Trophoblast cell (in vitro differentiated cells and primary cell): Measurements from ENCODE around the gene KCNQ1.

Experiments
- DNase-seq, 2 donors: peaks; one replicate each; pipeline ENCODE4 v3.0.0-alpha.2; 2016
- H2AFZ ChIP-seq: 2 replicates; pipeline ENCODE4 v1.6.1; 2013; ENCODE audit warnings: low read length, moderate library complexity, mild to moderate bottlenecking; ENCODE audit not compliant: insufficient read depth, poor library complexity
- H2AK5ac ChIP-seq: 2 replicates; pipeline ENCODE4 v1.6.1; 2013; ENCODE audit warnings: mild to moderate bottlenecking, low read length
- H2BK120ac ChIP-seq: 2 replicates; pipeline ENCODE4 v1.6.1; 2013; ENCODE audit warnings: low read length, mild to moderate bottlenecking, moderate library complexity; ENCODE audit not compliant: insufficient read depth, poor library complexity
- H2BK12ac ChIP-seq: 2 replicates; pipeline ENCODE4 v1.6.1; 2013; ENCODE audit warnings: mild to moderate bottlenecking, low read length, moderate library complexity
- H2BK5ac ChIP-seq: 2 replicates; pipeline ENCODE4 v1.6.1; 2013; ENCODE audit warnings: low read length, low read depth, moderate library complexity, mild to moderate bottlenecking; ENCODE audit not compliant: poor library complexity
- H3K14ac ChIP-seq: 2 replicates; pipeline ENCODE4 v1.6.1; 2013; ENCODE audit warnings: mild to moderate bottlenecking, low read length
- H3K18ac ChIP-seq: 2 replicates; pipeline ENCODE4 v1.6.1; 2013; ENCODE audit warnings: mild to moderate bottlenecking, low read length
- H3K23ac ChIP-seq: 2 replicates; pipeline ENCODE4 v1.6.1; 2013; ENCODE audit warnings: low read length
- H3K27ac ChIP-seq: 2 replicates; pipeline ENCODE4 v1.5.1; 2013; ENCODE audit warnings: low read depth, mild to moderate bottlenecking, inconsistent platforms, low read length, moderate library complexity
- H3K27me3 ChIP-seq: 2 replicates; pipeline ENCODE4 v1.6.1; 2013; ENCODE audit warnings: inconsistent platforms, mild to moderate bottlenecking, low read length, moderate library complexity; ENCODE audit not compliant: insufficient read depth
- H3K36me3 ChIP-seq, 2 experiments: 1 replicate in 1 of 2; 2 replicates in 1 of 2; pipeline ENCODE4 v1.6.1; 2013; ENCODE audit warnings: low read length in 2 of 2, mild to moderate bottlenecking in 2 of 2, moderate library complexity in 1 of 2; ENCODE audit not compliant: insufficient read depth in 2 of 2, control insufficient read depth in 1 of 2
- H3K4ac ChIP-seq: 2 replicates; pipeline ENCODE4 v1.6.1; 2013; ENCODE audit warnings: low read depth, mild to moderate bottlenecking, low read length, moderate library complexity
- H3K4me1 ChIP-seq, 2 experiments: 1 replicate in 1 of 2; 2 replicates in 1 of 2; pipeline ENCODE4 v1.6.1; 2013; ENCODE audit warnings: low read length in 2 of 2, mild to moderate bottlenecking in 2 of 2, moderate library complexity in 1 of 2; ENCODE audit not compliant: insufficient read depth in 2 of 2, control insufficient read depth in 1 of 2
- H3K4me2 ChIP-seq: 2 replicates; pipeline ENCODE4 v1.6.1; 2013; ENCODE audit warnings: inconsistent platforms, mild to moderate bottlenecking, low read length, moderate library complexity
- H3K4me3 ChIP-seq: 2 replicates; pipeline ENCODE4 v1.5.1; 2013; ENCODE audit warnings: mild to moderate bottlenecking, low read depth, low read length, inconsistent platforms
- H3K79me1 ChIP-seq: one replicate; pipeline ENCODE4 v1.6.1; 2013; ENCODE audit warnings: low read length
- H3K79me2 ChIP-seq: 2 replicates; pipeline ENCODE4 v1.6.1; 2013; ENCODE audit warnings: low read length, mild to moderate bottlenecking; ENCODE audit not compliant: control insufficient read depth, insufficient read depth, poor library complexity
- H3K9ac ChIP-seq: 2 replicates; pipeline ENCODE4 v1.6.1; 2013; ENCODE audit warnings: mild to moderate bottlenecking, low read length
- H3K9me3 ChIP-seq: 2 replicates; pipeline ENCODE4 v1.6.1; 2013; ENCODE audit warnings: low read depth, mild to moderate bottlenecking, control low read depth, inconsistent platforms, low read length; ENCODE audit not compliant: insufficient read depth
- H4K12ac ChIP-seq: 2 replicates; pipeline ENCODE4 v1.6.1; 2013; ENCODE audit warnings: low read depth, mild to moderate bottlenecking, low read length, moderate library complexity
- H4K8ac ChIP-seq: 2 replicates; pipeline ENCODE4 v1.6.1; 2013; ENCODE audit warnings: low read depth, mild to moderate bottlenecking, low read length, moderate library complexity
- H4K91ac ChIP-seq: one replicate; pipeline ENCODE4 v1.6.1; 2013; ENCODE audit warnings: low read depth, mild to moderate bottlenecking, low read length, moderate library complexity
- WGBS: extraction: QIAGEN DNeasy Blood & Tissue Kit; methylation state at CpG from one replicate; pipeline ENCODE4 v1.1.7; 2013; ENCODE audit warnings: missing lambda C conversion rate; ENCODE audit not compliant: insufficient read length, insufficient coverage; ENCODE audit errors: extremely low coverage; 5-methylcytosine and 5-hydroxymethylcytosine counted together

Gene KCNQ1

DNA sequence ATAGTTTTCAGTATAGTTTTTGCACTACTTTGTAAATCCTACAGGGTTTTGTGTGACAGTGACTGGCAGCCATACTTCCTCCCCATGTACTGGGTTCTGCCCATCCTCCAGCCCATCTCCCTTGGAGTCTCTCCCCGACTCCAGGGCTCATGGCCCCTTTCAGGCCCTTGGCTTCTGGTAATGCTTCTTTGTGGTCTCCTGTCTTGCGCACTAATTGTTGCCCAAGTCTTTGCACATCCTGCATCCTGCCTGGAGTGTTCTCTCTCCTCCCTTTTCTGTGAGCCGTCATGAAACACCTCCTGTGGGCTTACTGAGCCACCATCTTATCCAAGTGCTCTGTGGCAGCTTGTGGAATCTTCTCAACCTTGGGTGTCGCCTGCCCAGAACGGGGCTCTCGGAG, 266.4 kb downstream of the KCNQ1 start:
- Histone ChIP-seq H3K4me2 (no peak overlapping the region), H3K4me1 (peaks cover 7 to 9% of the 10 kb centered on the region in 2 experiments), H3K14ac (no peak overlapping the region), H4K12ac (no peak overlapping the region), H3K79me2 (no peaks in the 10 kb centered on the region), H2BK12ac (no peak overlapping the region), H3K23ac (no peak overlapping the region), H3K36me3 (no peaks in the 10 kb centered on the region), H3K9me3 (peaks cover 6% of the 10 kb centered on the region), H3K9ac (no peak overlapping the region), H2AK5ac (no peak overlapping the region), H3K27me3 (peaks cover 2% of the 10 kb centered on the region), H3K4ac (no peak overlapping the region), H2BK5ac (no peak overlapping the region), H4K91ac (no peak overlapping the region), H3K27ac (no peak overlapping the region), H3K18ac (no peak overlapping the region), H3K79me1 (no peaks in the 10 kb centered on the region), H2BK120ac (no peak overlapping the region), H2AFZ (no peak overlapping the region), H3K4me3 (peak overlapping the region; percentile 51), H4K8ac (no peak overlapping the region)
- DNase-seq = no peak
- WGBS = no CpG with 5 or more reads among the region's 6 CpGs

- Histone ChIP-seq H3K4me1 (peaks cover 6 to 9% of the 10 kb centered on the region in 2 experiments), H3K79me2 (no peaks in the 10 kb centered on the region), H3K9me3 (peaks cover 3% of the 10 kb centered on the region), H2BK12ac (no peak overlapping the region), H3K18ac (no peak overlapping the region), H3K27me3 (peaks cover 2% of the 10 kb centered on the region), H4K12ac (no peak overlapping the region), H4K91ac (no peak overlapping the region), H3K4ac (no peak overlapping the region), H2BK120ac (no peak overlapping the region), H3K27ac (no peak overlapping the region), H2AK5ac (no peak overlapping the region), H3K4me2 (no peak overlapping the region), H3K36me3 (no peaks in the 10 kb centered on the region), H2BK5ac (no peak overlapping the region), H3K4me3 (no peak overlapping the region), H3K79me1 (no peaks in the 10 kb centered on the region), H2AFZ (no peak overlapping the region), H3K23ac (no peak overlapping the region), H3K9ac (no peak overlapping the region), H3K14ac (no peak overlapping the region), H4K8ac (no peak overlapping the region)
- WGBS = no CpG with 5 or more reads among the region's 12 CpGs
- DNase-seq = no peak
Measured at GRCh38 chr11:2713094-2713493, 268.3 kb downstream of the KCNQ1 start.

GRCh38 chr11:2713661-2714462, 269.1 kb downstream of the KCNQ1 start:
- no peak overlapping the region for H4K12ac ChIP-seq
- no peak overlapping the region for H3K9ac ChIP-seq
- H2BK12ac ChIP-seq = no peak overlapping the region
- no peaks in the 10 kb centered on the region for H3K79me1 ChIP-seq
- H3K4ac ChIP-seq = no peak overlapping the region
- no peak overlapping the region for H2AK5ac ChIP-seq
- H3K36me3 ChIP-seq = no peaks in the 10 kb centered on the region
- no peak overlapping the region for H2AFZ ChIP-seq
- no peak overlapping the region for H2BK120ac ChIP-seq
- H3K4me1 ChIP-seq = peaks cover 0 to under 1% of the 10 kb centered on the region in 2 experiments
- H2BK5ac ChIP-seq = no peak overlapping the region
- no peak overlapping the region for H3K23ac ChIP-seq
- H3K9me3 ChIP-seq = peaks cover 3% of the 10 kb centered on the region
- peaks cover 2% of the 10 kb centered on the region for H3K27me3 ChIP-seq
- no peak overlapping the region for H4K91ac ChIP-seq
- H3K27ac ChIP-seq = no peak overlapping the region
- WGBS = no CpG with 5 or more reads among the region's 26 CpGs
- no peak overlapping the region for H3K4me3 ChIP-seq
- no peak for DNase-seq
- no peak overlapping the region for H4K8ac ChIP-seq
- no peak overlapping the region for H3K4me2 ChIP-seq
- no peak overlapping the region for H3K14ac ChIP-seq
- H3K18ac ChIP-seq = no peak overlapping the region
- H3K79me2 ChIP-seq = no peaks in the 10 kb centered on the region

DNA sequence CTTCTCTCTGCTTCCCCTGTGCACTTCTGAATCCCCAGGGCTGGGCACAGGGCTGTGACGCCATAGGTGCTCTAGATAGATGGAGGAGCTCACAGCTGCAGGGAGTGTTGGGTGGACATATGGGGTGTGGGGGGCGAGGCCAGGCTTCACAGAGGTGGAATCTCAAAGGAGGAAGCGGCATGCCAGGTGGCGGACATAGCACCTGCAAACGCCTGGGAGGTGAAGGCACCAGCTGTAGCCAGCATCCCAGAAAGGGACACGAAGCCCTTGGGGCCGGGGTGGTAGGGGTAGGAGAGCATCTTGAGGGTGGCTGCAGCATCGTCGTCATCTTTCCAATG, 269.6 kb downstream of the KCNQ1 start:
- WGBS = no CpG with 5 or more reads among the region's 9 CpGs
- Histone ChIP-seq H3K9ac (no peak overlapping the region), H3K27me3 (peaks cover 2% of the 10 kb centered on the region), H3K4me3 (no peak overlapping the region), H3K9me3 (peaks cover 3% of the 10 kb centered on the region), H3K18ac (no peak overlapping the region), H2BK120ac (no peak overlapping the region), H2BK12ac (no peak overlapping the region), H2BK5ac (no peak overlapping the region), H3K4ac (no peak overlapping the region), H3K36me3 (no peaks in the 10 kb centered on the region), H4K8ac (no peak overlapping the region), H3K14ac (no peak overlapping the region), H2AK5ac (no peak overlapping the region), H3K23ac (no peak overlapping the region), H4K91ac (no peak overlapping the region), H3K79me1 (no peaks in the 10 kb centered on the region), H3K27ac (no peak overlapping the region), H2AFZ (no peak overlapping the region), H3K4me2 (no peak overlapping the region), H4K12ac (no peak overlapping the region), H3K4me1 (no peaks in the 10 kb centered on the region), H3K79me2 (no peaks in the 10 kb centered on the region)
- DNase-seq = no peak
